ENCODE data around the gene RNF8. TPM values are rescaled to one million over a fixed set of nuclear protein-coding genes. Genes with fewer than 3 reads are reported as not detected.

The RNF8 gene
- total RNA-seq, 1 experiment from 2014 or later, result 35.9 TPM

DNA sequence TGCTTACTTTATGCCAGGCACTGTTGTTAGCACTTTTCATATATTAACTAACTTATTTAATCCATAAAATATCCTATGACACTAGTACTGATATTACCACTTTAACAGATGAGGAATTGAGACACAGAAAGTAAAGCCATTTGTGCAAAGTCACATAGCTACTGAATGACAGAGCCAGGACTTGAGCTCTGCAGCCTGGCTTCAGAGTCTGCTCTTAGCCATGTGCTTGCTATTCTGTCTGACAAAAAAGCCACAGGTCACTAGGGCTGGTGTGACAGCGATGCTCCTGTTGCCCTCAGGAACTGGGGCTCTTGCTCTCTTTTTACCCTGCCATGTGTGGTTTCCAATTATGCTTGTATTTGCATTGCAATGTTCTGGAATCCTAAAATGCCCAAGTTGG, 44.7 kb upstream of the RNF8 start:
- H3K27ac Mint-ChIP-seq, result no peak overlapping the region
- POLR2A ChIA-PET, result no interaction called here
- no peaks in the 10 kb centered on the region for H3K4me1 Mint-ChIP-seq
- DNase-seq (ENCODE audit: low spot score) (no peak), ATAC-seq (no peak)
- no peaks in the 10 kb centered on the region for H3K9me3 Mint-ChIP-seq
- CTCF ChIA-PET, result interaction anchor here (1.4 kb wide), 1 partner anchor 17 kb away, joined by 4 read pairs; no protein-coding TSS in a partner anchor
- H3K36me3 Mint-ChIP-seq, result peaks cover 22% of the 10 kb centered on the region
- no peak overlapping the region for H3K4me3 Mint-ChIP-seq
- TF ChIP-seq, protein P1, sequence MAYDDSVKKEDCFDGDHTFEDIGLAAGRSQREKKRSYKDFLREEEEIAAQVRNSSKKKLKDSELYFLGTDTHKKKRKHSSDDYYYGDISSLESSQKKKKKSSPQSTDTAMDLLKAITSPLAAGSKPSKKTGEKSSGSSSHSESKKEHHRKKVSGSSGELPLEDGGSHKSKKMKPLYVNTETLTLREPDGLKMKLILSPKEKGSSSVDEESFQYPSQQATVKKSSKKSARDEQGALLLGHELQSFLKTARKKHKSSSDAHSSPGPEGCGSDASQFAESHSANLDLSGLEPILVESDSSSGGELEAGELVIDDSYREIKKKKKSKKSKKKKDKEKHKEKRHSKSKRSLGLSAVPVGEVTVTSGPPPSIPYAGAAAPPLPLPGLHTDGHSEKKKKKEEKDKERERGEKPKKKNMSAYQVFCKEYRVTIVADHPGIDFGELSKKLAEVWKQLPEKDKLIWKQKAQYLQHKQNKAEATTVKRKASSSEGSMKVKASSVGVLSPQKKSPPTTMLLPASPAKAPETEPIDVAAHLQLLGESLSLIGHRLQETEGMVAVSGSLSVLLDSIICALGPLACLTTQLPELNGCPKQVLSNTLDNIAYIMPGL (CRISPR knock-in tag; IDR thresholded peaks at IDR 0.05), result no peak
- TF ChIP-seq HMGA2 (CRISPR knock-in tag; IDR thresholded peaks at IDR 0.05) (no peak), ATF1 (CRISPR knock-in tag; IDR thresholded peaks at IDR 0.05) (no peak), ELF4 (CRISPR knock-in tag; IDR thresholded peaks at IDR 0.05; ENCODE audit: low read depth) (no peak), ZNF317 (CRISPR knock-in tag; IDR thresholded peaks at IDR 0.05; ENCODE audit: borderline replicate concordance, low read depth) (no peak), CREM (CRISPR knock-in tag; IDR thresholded peaks at IDR 0.05) (no peak), SMAD4 (CRISPR knock-in tag; IDR thresholded peaks at IDR 0.05) (no peak), NR1H2 (CRISPR knock-in tag; IDR thresholded peaks at IDR 0.05) (no peak), FOXK1 (CRISPR knock-in tag; IDR thresholded peaks at IDR 0.05) (no peak), SOX15 (CRISPR knock-in tag; IDR thresholded peaks at IDR 0.05) (no peak), ZNF416 (CRISPR knock-in tag; IDR thresholded peaks at IDR 0.05) (no peak), NFE2L1 (CRISPR knock-in tag; IDR thresholded peaks at IDR 0.05) (no peak)
- TF ChIP-seq, protein P2, sequence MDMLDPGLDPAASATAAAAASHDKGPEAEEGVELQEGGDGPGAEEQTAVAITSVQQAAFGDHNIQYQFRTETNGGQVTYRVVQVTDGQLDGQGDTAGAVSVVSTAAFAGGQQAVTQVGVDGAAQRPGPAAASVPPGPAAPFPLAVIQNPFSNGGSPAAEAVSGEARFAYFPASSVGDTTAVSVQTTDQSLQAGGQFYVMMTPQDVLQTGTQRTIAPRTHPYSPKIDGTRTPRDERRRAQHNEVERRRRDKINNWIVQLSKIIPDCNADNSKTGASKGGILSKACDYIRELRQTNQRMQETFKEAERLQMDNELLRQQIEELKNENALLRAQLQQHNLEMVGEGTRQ (CRISPR knock-in tag; IDR thresholded peaks at IDR 0.05), result no peak
- TF ChIP-seq, protein P3, sequence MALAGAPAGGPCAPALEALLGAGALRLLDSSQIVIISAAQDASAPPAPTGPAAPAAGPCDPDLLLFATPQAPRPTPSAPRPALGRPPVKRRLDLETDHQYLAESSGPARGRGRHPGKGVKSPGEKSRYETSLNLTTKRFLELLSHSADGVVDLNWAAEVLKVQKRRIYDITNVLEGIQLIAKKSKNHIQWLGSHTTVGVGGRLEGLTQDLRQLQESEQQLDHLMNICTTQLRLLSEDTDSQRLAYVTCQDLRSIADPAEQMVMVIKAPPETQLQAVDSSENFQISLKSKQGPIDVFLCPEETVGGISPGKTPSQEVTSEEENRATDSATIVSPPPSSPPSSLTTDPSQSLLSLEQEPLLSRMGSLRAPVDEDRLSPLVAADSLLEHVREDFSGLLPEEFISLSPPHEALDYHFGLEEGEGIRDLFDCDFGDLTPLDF (CRISPR knock-in tag; IDR thresholded peaks at IDR 0.05), result no peak
- no peaks in the 10 kb centered on the region for H3K27me3 Mint-ChIP-seq (ENCODE audit: low read depth)

DNA sequence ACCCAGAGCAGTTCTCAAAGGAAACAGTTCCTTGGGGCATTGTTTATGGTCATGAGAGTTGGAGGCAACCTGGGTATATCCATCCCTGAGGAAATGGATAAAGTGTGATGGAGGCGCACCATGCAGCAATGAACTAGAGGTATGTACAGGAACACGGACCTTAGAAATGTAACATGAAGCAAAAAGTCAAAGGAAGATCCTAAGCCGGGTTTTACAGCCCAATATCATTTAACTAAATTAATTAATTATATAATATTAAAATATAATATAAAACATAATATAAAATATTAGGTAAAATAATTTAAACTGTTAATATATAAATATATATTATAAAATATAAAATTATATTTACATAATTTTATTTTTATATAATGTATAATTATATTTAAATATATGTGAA, 44.1 kb upstream of the RNF8 start:
- H3K36me3 Mint-ChIP-seq, result peaks cover 17% of the 10 kb centered on the region
- POLR2A ChIA-PET, result no interaction called here
- no peak overlapping the region for H3K4me3 Mint-ChIP-seq
- H3K4me1 Mint-ChIP-seq, result no peaks in the 10 kb centered on the region
- H3K27ac Mint-ChIP-seq, result no peak overlapping the region
- TF ChIP-seq HMGA2 (CRISPR knock-in tag; IDR thresholded peaks at IDR 0.05), result peak; percentile 94; the same call in 1 of the 2 replicates
- TF ChIP-seq, protein P4, sequence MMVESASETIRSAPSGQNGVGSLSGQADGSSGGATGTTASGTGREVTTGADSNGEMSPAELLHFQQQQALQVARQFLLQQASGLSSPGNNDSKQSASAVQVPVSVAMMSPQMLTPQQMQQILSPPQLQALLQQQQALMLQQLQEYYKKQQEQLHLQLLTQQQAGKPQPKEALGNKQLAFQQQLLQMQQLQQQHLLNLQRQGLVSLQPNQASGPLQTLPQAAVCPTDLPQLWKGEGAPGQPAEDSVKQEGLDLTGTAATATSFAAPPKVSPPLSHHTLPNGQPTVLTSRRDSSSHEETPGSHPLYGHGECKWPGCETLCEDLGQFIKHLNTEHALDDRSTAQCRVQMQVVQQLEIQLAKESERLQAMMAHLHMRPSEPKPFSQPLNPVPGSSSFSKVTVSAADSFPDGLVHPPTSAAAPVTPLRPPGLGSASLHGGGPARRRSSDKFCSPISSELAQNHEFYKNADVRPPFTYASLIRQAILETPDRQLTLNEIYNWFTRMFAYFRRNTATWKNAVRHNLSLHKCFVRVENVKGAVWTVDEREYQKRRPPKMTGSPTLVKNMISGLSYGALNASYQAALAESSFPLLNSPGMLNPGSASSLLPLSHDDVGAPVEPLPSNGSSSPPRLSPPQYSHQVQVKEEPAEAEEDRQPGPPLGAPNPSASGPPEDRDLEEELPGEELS (CRISPR knock-in tag; IDR thresholded peaks at IDR 0.05), result no peak
- no peak for DNase-seq (ENCODE audit: low spot score)
- no peaks in the 10 kb centered on the region for H3K9me3 Mint-ChIP-seq
- CTCF ChIA-PET, result interaction anchor here (1.4 kb wide), 1 partner anchor 16 kb away, joined by 4 read pairs; no protein-coding TSS in a partner anchor
- no peaks in the 10 kb centered on the region for H3K27me3 Mint-ChIP-seq (ENCODE audit: low read depth)
- ATAC-seq, result no peak

DNA sequence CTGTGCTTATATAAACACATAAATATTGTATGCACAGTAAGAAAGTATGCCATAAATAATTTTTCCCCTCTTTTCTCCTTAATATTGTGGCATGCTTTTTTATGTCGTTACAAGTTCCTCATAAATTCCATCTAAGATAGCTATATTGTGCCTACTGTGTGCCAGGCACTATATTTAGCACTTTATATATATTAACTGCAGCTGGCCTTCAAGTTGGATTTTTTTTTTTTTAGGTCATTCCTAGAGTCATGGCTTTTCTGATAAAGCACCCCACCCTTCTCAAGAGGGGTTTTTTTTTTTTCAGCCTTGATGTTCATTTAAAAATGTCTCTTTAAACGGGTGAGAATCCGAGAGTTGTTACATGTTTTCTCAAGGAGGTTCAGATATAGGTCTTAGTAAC, 42.8 kb upstream of the RNF8 start:
- Mint-ChIP-seq H3K36me3 (peaks cover 18% of the 10 kb centered on the region), H3K27me3 (ENCODE audit: low read depth) (no peaks in the 10 kb centered on the region), H3K4me1 (no peaks in the 10 kb centered on the region), H3K4me3 (no peak overlapping the region), H3K9me3 (no peaks in the 10 kb centered on the region), H3K27ac (no peak overlapping the region)
- ChIA-PET POLR2A (no interaction called here), CTCF (interaction anchor here (0.6 to 1.2 kb wide), 2 partner anchors 11 to 15 kb away, joined by 4 to 5 read pairs; no protein-coding TSS in a partner anchor)
- DNase-seq (ENCODE audit: low spot score) (no peak), ATAC-seq (no peak)
- no peak for TF ChIP-seq ZNF317 (CRISPR knock-in tag; IDR thresholded peaks at IDR 0.05; ENCODE audit: borderline replicate concordance, low read depth)
- TF ChIP-seq TEAD1 (CRISPR knock-in tag; IDR thresholded peaks at IDR 0.05), result no peak
- TF ChIP-seq FOXP1 (CRISPR knock-in tag; IDR thresholded peaks at IDR 0.05; ENCODE audit: borderline replicate concordance), result no peak
- TF ChIP-seq ELF4 (CRISPR knock-in tag; IDR thresholded peaks at IDR 0.05; ENCODE audit: low read depth), result no peak
- TF ChIP-seq, protein P5, sequence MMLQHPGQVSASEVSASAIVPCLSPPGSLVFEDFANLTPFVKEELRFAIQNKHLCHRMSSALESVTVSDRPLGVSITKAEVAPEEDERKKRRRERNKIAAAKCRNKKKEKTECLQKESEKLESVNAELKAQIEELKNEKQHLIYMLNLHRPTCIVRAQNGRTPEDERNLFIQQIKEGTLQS (CRISPR knock-in tag; conservative IDR thresholded peaks at IDR 0.05), result no peak
- TF ChIP-seq, protein P6, sequence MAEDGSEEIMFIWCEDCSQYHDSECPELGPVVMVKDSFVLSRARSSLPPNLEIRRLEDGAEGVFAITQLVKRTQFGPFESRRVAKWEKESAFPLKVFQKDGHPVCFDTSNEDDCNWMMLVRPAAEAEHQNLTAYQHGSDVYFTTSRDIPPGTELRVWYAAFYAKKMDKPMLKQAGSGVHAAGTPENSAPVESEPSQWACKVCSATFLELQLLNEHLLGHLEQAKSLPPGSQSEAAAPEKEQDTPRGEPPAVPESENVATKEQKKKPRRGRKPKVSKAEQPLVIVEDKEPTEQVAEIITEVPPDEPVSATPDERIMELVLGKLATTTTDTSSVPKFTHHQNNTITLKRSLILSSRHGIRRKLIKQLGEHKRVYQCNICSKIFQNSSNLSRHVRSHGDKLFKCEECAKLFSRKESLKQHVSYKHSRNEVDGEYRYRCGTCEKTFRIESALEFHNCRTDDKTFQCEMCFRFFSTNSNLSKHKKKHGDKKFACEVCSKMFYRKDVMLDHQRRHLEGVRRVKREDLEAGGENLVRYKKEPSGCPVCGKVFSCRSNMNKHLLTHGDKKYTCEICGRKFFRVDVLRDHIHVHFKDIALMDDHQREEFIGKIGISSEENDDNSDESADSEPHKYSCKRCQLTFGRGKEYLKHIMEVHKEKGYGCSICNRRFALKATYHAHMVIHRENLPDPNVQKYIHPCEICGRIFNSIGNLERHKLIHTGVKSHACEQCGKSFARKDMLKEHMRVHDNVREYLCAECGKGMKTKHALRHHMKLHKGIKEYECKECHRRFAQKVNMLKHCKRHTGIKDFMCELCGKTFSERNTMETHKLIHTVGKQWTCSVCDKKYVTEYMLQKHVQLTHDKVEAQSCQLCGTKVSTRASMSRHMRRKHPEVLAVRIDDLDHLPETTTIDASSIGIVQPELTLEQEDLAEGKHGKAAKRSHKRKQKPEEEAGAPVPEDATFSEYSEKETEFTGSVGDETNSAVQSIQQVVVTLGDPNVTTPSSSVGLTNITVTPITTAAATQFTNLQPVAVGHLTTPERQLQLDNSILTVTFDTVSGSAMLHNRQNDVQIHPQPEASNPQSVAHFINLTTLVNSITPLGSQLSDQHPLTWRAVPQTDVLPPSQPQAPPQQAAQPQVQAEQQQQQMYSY (CRISPR knock-in tag; IDR thresholded peaks at IDR 0.05), result no peak
- TF ChIP-seq GABPB1 (CRISPR knock-in tag; IDR thresholded peaks at IDR 0.05), result no peak
- no peak for TF ChIP-seq SMAD4 (CRISPR knock-in tag; IDR thresholded peaks at IDR 0.05)
- TF ChIP-seq MXD4 (CRISPR knock-in tag; IDR thresholded peaks at IDR 0.05; ENCODE audit: borderline replicate concordance), result no peak
- no peak for TF ChIP-seq PRRX2 (CRISPR knock-in tag; IDR thresholded peaks at IDR 0.05)

Data from WTC11 (cell line).